K562 (cell line): ENCODE results near the gene TRIO.

Source experiments
- ATF6 ChIP-seq: sonication (generic); formaldehyde crosslinking; IDR thresholded peaks from 2 replicates; pipeline ENCODE4 v1.4.0; 2020; ENCODE audit warnings: mild to moderate bottlenecking, missing genetic modification reagents
- CTCF ChIP-seq, 3 experiments: IDR thresholded peaks in 2 of 3; conservative IDR thresholded peaks in 1 of 3; 2 replicates each; pipeline ENCODE4 v1.5.1; 2011 to 2012; ENCODE audit warnings: low read length in 3 of 3, mild to moderate bottlenecking in 3 of 3, control low read depth in 2 of 3, improper control_type of control experiment in 1 of 3, inconsistent platforms in 1 of 3, low read depth in 1 of 3, mixed read lengths in 1 of 3, moderate library complexity in 1 of 3; ENCODE audit not compliant: insufficient read depth in 2 of 3
- EGR1 ChIP-seq: fragments of 450-650 bp; conservative IDR thresholded peaks from 2 replicates; pipeline ENCODE4 v1.6.1; 2017; ENCODE audit warnings: mild to moderate bottlenecking
- JUND ChIP-seq, 2 experiments: IDR thresholded peaks; 2 replicates in 1 of 2; 3 replicates in 1 of 2; pipeline ENCODE4 v1.6.1; 2011; ENCODE audit warnings: borderline replicate concordance in 2 of 2, low read depth in 2 of 2, low read length in 2 of 2, improper control_type of control experiment in 1 of 2, missing biosample characterization in 1 of 2, missing genetic modification characterization in 1 of 2, missing genetic modification reagents in 1 of 2
- KDM4B ChIP-seq, 2 experiments: fragments of 450-650 bp in 1 of 2; sonication (generic) in 1 of 2; IDR thresholded peaks; 2 replicates each; pipeline ENCODE4 v1.6.1; 2016 to 2017; ENCODE audit warnings: borderline replicate concordance in 2 of 2, antibody characterized with exemption in 1 of 2, low read depth in 1 of 2, mild to moderate bottlenecking in 1 of 2
- POLR2A ChIP-seq: fragments of 450-650 bp; conservative IDR thresholded peaks from 2 replicates; pipeline ENCODE4 v1.6.1; 2016
- RUNX1 ChIP-seq: sonication (generic); IDR thresholded peaks from 2 replicates; pipeline ENCODE4 v1.6.1; 2016; ENCODE audit warnings: antibody characterized with exemption, low read depth
- SMAD2 ChIP-seq: fragments of 150-350 bp; IDR thresholded peaks from 2 replicates; pipeline ENCODE4 v1.6.1; 2014; ENCODE audit warnings: low read depth, mild to moderate bottlenecking, low read length
- ZBTB33 ChIP-seq: sonication (generic); formaldehyde crosslinking; IDR thresholded peaks from 2 replicates; pipeline ENCODE4 v1.8.1; 2023; ENCODE audit warnings: mild to moderate bottlenecking, missing genetic modification reagents
- ZNF239 ChIP-seq: fragments of 250-450 bp; sonication (Bioruptor Pico); IDR thresholded peaks from 2 replicates; pipeline ENCODE4 v1.4.0; 2020; ENCODE audit warnings: mild to moderate bottlenecking
- ZNF431 ChIP-seq: sonication (generic); formaldehyde crosslinking; IDR thresholded peaks from 2 replicates; pipeline ENCODE4 v1.8.0; 2022; ENCODE audit warnings: mild to moderate bottlenecking, missing genetic modification reagents

GRCh38 chr5:14425559-14425958, 282.4 kb downstream of the TRIO start:
- TF ChIP-seq SMAD2 (no peak), ZBTB33 (no peak), JUND (IDR thresholded peaks at IDR 0.05; ENCODE audit: borderline replicate concordance, low read depth, low read length) (no peak), JUND (tag; IDR thresholded peaks at IDR 0.05; ENCODE audit: borderline replicate concordance, low read depth, low read length) (no peak), RUNX1 (no peak), ATF6 (CRISPR knock-in tag) (no peak), KDM4B (IDR thresholded peaks at IDR 0.05; ENCODE audit: borderline replicate concordance in 2 of 2, low read depth in 1 of 2) (no peak), POLR2A (no peak), CTCF (IDR thresholded peaks at IDR 0.05 in 2 of 3, conservative IDR thresholded peaks at IDR 0.05 in 1 of 3; ENCODE audit: insufficient read depth in 2 of 3, low read depth in 1 of 3, low read length in 3 of 3) (no peak), EGR1 (no peak), ZNF239 (CRISPR knock-in tag) (no peak), ZNF431 (CRISPR knock-in tag) (no peak)
